Caco-2 (cell line): ENCODE results near the gene TRAF3. TPM values are rescaled to one million over a fixed set of nuclear protein-coding genes. Genes with fewer than 3 reads are reported as not detected.

Experiments
- BruUV-seq: library from RNA; stranded (reverse); fragments of 400-500 nt; replicated peaks from 2 replicates; lab custom pipeline; 2021; lab: Mats Ljungman, UMichigan
- CTCF ChIA-PET: fragments of 300-600 bp; sonication (Branson Sonifier 250); formaldehyde crosslinking; loops from one replicate; lab custom pipeline; 2022; ENCODE audit warnings: antibody characterized with exemption; lab: Charles Lee
- POLR2A ChIA-PET: fragments of 300-600 bp; sonication (Branson Sonifier 250); formaldehyde crosslinking; loops from one replicate; lab custom pipeline; 2022; ENCODE audit warnings: antibody characterized with exemption; lab: Charles Lee
- DNase-seq, 2 experiments: peaks; one replicate each; pipeline versions ENCODE4 v3.0.0 to v3.0.0-alpha.2; 2020 to 2022
- H3K27me3 ChIP-seq: replicated peaks from 2 replicates; pipeline ENCODE4 v1.6.0; 2011; ENCODE audit warnings: low read length; ENCODE audit not compliant: control insufficient read depth, insufficient read depth
- H3K36me3 ChIP-seq: 2 replicates; pipeline ENCODE4 v1.5.1; 2011; ENCODE audit warnings: low read length; ENCODE audit not compliant: control insufficient read depth, insufficient read depth
- H3K4me1 ChIP-seq: fragments of 250-450 bp; sonication (Bioruptor Pico); 2 replicates; pipeline ENCODE4 v1.5.1; 2020; ENCODE audit warnings: mild to moderate bottlenecking
- H3K4me3 ChIP-seq: 2 replicates; pipeline ENCODE4 v1.5.1; 2011; ENCODE audit warnings: low read depth, mild to moderate bottlenecking, control low read depth, low read length
- H3K9me3 ChIP-seq: fragments of 250-450 bp; sonication (Bioruptor Pico); 2 replicates; pipeline ENCODE4 v1.5.1; 2020; ENCODE audit warnings: mild to moderate bottlenecking, moderate library complexity
- H3K27ac Mint-ChIP-seq: one replicate; pipeline ENCODE4 v1.8.0; 2022; ENCODE audit warnings: mixed read lengths; ENCODE audit not compliant: unreplicated experiment
- H3K27me3 Mint-ChIP-seq: one replicate; pipeline ENCODE4 v1.8.0; 2022; ENCODE audit warnings: mixed read lengths; ENCODE audit not compliant: insufficient read depth, unreplicated experiment
- H3K36me3 Mint-ChIP-seq: one replicate; pipeline ENCODE4 v1.8.0; 2022; ENCODE audit warnings: mild to moderate bottlenecking, mixed read lengths; ENCODE audit not compliant: insufficient read depth, unreplicated experiment
- H3K4me1 Mint-ChIP-seq: one replicate; pipeline ENCODE4 v1.8.0; 2022; ENCODE audit warnings: low read depth, mixed read lengths; ENCODE audit not compliant: unreplicated experiment
- H3K4me3 Mint-ChIP-seq: one replicate; pipeline ENCODE4 v1.8.0; 2022; ENCODE audit warnings: mild to moderate bottlenecking, moderate library complexity, mixed read lengths; ENCODE audit not compliant: unreplicated experiment
- H3K9me3 Mint-ChIP-seq: one replicate; pipeline ENCODE4 v1.8.0; 2022; ENCODE audit warnings: mixed read lengths; ENCODE audit not compliant: unreplicated experiment
- intact Hi-C: fragments of 100-400 bp; cut with micrococcal nuclease; formaldehyde crosslinking; loops from one replicate; pipeline ENCODE4 v1.10.0; 2022; ENCODE audit not compliant: unreplicated experiment
- total RNA-seq: library from RNA; stranded (reverse); gene quantifications from 2 replicates; pipeline ENCODE4 v1.2.3, GENCODE V29; 2022
- TF ChIP-seq, protein P1 (sequence below), 2 experiments: fragments of 200-600 bp in 1 of 2; IDR thresholded peaks; 1 replicate in 1 of 2; 2 replicates in 1 of 2; pipeline versions ENCODE4 v1.5.1 to v1.8.0; 2011 to 2022; ENCODE audit warnings: antibody characterized with exemption in 1 of 2, control low read depth in 1 of 2, inconsistent platforms in 1 of 2, low read depth in 1 of 2, low read length in 1 of 2, mild to moderate bottlenecking in 1 of 2, moderate library complexity in 1 of 2; ENCODE audit not compliant: insufficient read depth in 1 of 2, severe bottlenecking in 1 of 2, unreplicated experiment in 1 of 2

TRAF3 gene
- total RNA-seq, 1 experiment from 2014 or later = 16.6 TPM

DNA sequence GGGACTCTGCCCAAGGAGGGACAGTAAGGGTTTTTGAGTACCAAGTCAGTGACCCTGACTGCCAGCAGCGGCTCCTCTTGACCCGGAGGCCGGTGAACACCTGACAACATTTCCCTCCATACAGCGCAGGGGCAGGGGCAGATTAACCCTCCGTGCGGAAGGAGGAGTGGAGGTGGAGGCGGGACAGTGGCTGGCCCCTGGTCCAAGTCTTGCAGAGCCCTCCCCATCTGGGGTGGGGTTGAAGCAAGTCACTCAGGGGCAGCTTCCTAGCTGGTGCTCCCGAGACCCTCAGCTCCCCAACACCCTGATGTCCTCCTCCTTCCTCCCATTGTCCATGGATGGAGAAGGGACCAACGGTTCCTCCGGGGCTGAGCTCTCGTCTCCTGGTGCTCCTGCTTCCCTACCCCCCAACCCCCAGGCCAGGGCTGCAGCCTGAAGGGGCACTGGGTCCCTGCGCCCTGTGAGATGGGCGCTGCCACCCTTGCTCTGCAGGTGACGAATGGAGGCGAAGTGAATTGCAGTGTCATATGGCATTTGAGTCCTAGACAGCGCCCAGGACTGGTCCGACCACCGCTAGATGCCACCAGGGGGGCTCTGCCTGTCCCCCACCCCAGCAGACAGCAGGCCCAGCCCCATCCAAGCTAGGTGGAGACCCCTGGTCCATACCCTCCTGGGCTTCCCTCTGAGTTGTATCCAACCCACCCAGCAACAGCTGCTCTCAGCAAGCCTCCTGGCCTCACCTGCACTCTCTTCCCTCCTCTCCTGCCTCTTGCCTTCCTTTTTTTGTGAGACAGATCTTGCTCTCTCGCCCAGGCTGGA is 138.3 kb downstream of the TRAF3 start:
- TF ChIP-seq, protein P1, sequence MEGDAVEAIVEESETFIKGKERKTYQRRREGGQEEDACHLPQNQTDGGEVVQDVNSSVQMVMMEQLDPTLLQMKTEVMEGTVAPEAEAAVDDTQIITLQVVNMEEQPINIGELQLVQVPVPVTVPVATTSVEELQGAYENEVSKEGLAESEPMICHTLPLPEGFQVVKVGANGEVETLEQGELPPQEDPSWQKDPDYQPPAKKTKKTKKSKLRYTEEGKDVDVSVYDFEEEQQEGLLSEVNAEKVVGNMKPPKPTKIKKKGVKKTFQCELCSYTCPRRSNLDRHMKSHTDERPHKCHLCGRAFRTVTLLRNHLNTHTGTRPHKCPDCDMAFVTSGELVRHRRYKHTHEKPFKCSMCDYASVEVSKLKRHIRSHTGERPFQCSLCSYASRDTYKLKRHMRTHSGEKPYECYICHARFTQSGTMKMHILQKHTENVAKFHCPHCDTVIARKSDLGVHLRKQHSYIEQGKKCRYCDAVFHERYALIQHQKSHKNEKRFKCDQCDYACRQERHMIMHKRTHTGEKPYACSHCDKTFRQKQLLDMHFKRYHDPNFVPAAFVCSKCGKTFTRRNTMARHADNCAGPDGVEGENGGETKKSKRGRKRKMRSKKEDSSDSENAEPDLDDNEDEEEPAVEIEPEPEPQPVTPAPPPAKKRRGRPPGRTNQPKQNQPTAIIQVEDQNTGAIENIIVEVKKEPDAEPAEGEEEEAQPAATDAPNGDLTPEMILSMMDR (IDR thresholded peaks at IDR 0.05; ENCODE audit: insufficient read depth in 1 of 2, low read depth in 1 of 2, low read length in 1 of 2, severe bottlenecking in 1 of 2, unreplicated experiment in 1 of 2) = no peak
- POLR2A ChIA-PET = no interaction called here
- CTCF ChIA-PET = no interaction called here
- H3K9me3 Mint-ChIP-seq = no peaks in the 10 kb centered on the region
- BruUV-seq = no TSS peak
- peaks cover 5% of the 10 kb centered on the region for H3K36me3 Mint-ChIP-seq
- no peak overlapping the region for H3K4me3 ChIP-seq
- no peaks in the 10 kb centered on the region for H3K27me3 ChIP-seq
- peak in 1 of 2 experiments; percentile 23 for DNase-seq
- no peaks in the 10 kb centered on the region for H3K27me3 Mint-ChIP-seq
- no peaks in the 10 kb centered on the region for H3K36me3 ChIP-seq
- no peaks in the 10 kb centered on the region for H3K4me1 Mint-ChIP-seq
- no peaks in the 10 kb centered on the region for H3K4me1 ChIP-seq
- no peak overlapping the region for H3K27ac Mint-ChIP-seq
- H3K9me3 ChIP-seq = no peaks in the 10 kb centered on the region
- H3K4me3 Mint-ChIP-seq = no peak overlapping the region
- intact Hi-C loops = loop anchor here (2.0 to 5.0 kb wide), 2 partner anchors 38 to 67 kb away; no protein-coding TSS in a partner anchor

DNA sequence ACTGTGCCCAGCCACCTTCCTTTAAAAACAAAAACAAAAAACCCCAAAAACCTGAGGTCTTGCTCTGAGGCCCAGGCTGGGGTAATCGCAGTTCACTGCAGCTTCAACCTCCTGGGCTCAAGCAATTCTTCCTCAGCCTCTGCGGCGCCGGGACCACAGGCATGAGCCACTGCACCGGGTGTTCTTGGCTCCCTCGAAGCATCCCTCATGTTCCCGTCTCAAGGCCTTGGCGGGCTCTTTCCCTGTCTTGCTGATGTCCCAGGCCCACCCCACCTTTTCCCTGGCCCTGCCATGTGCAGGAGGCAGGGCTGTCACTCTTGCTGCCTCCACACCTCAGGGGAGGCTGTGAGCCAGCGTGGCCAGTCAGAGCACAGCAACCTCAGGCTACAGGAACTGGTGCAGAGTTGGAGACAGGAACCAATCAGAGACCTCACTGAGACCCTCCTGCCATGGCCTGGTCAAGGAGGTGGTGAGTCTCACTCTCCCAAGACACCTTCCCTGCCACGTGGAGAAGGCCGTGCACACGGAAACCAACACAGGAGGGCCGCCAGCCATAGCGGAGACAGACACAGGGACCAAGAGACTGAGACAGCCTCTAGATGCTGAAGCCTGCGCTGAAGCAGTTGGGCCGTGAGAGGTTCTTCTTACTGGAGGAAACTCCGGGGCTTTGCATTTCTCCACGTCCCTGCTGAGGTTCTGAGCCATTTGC is 139.3 kb downstream of the TRAF3 start:
- Histone ChIP-seq H3K9me3 (no peaks in the 10 kb centered on the region), H3K4me1 (no peaks in the 10 kb centered on the region), H3K4me3 (no peak overlapping the region), H3K27me3 (no peaks in the 10 kb centered on the region), H3K36me3 (no peaks in the 10 kb centered on the region)
- no peak overlapping the region for H3K27ac Mint-ChIP-seq
- no peak overlapping the region for H3K4me3 Mint-ChIP-seq
- intact Hi-C loops = loop anchor here (5.0 kb wide), 1 partner anchor 39 kb away; no protein-coding TSS in a partner anchor
- TF ChIP-seq, protein P1 (IDR thresholded peaks at IDR 0.05; ENCODE audit: insufficient read depth in 1 of 2, low read depth in 1 of 2, low read length in 1 of 2, severe bottlenecking in 1 of 2, unreplicated experiment in 1 of 2) = no peak
- H3K4me1 Mint-ChIP-seq = no peaks in the 10 kb centered on the region
- peak in 1 of 2 experiments; percentile 24 for DNase-seq
- H3K9me3 Mint-ChIP-seq = no peaks in the 10 kb centered on the region
- H3K27me3 Mint-ChIP-seq = no peaks in the 10 kb centered on the region
- no peaks in the 10 kb centered on the region for H3K36me3 Mint-ChIP-seq
- ChIA-PET CTCF (interaction anchor here (1.9 kb wide), 1 partner anchor 222 kb away, joined by 6 read pairs; no protein-coding TSS in a partner anchor), POLR2A (no interaction called here)
- BruUV-seq = no TSS peak

DNA sequence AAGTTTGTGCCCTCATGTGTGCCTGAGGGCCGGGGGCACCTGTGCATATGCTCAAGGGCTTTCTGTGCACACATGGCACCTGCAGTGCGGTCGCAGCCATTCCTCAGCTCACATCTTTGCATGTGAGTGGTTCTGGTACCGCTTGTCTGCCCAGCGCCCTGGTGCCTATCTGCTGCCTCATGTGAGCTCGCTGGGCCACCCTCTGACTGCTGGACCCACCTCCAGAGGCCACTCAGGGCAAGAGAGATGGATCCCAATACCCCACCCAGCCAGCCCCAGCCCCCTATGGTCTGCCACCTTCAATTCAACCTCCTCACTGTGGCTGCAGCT is 139.8 kb downstream of the TRAF3 start:
- H3K27ac Mint-ChIP-seq = no peak overlapping the region
- BruUV-seq = no TSS peak
- Histone ChIP-seq H3K4me1 (peaks cover 4% of the 10 kb centered on the region; the same call in 1 of the 2 replicates), H3K9me3 (no peaks in the 10 kb centered on the region), H3K27me3 (no peaks in the 10 kb centered on the region), H3K4me3 (no peak overlapping the region), H3K36me3 (no peaks in the 10 kb centered on the region)
- no peak for DNase-seq
- H3K4me1 Mint-ChIP-seq = no peaks in the 10 kb centered on the region
- TF ChIP-seq, protein P1 (IDR thresholded peaks at IDR 0.05; ENCODE audit: insufficient read depth in 1 of 2, low read depth in 1 of 2, low read length in 1 of 2, severe bottlenecking in 1 of 2, unreplicated experiment in 1 of 2) = no peak
- no peaks in the 10 kb centered on the region for H3K36me3 Mint-ChIP-seq
- no peaks in the 10 kb centered on the region for H3K27me3 Mint-ChIP-seq
- no peak overlapping the region for H3K4me3 Mint-ChIP-seq
- intact Hi-C loops = loop anchor here (5.0 kb wide), 1 partner anchor 40 kb away; no protein-coding TSS in a partner anchor
- H3K9me3 Mint-ChIP-seq = no peaks in the 10 kb centered on the region
- ChIA-PET POLR2A (no interaction called here), CTCF (interaction anchor here (0.6 to 1.9 kb wide), 2 partner anchors 18 to 223 kb away, joined by 3 to 6 read pairs; no protein-coding TSS in a partner anchor)
